ENCODE results near the gene CANT1. TPM values are rescaled to one million over a fixed set of nuclear protein-coding genes. Genes with fewer than 3 reads are reported as not detected.
A peak's percentile ranks its signal among the peaks of the same experiment; 100 is the strongest.

The CANT1 gene
- total and polyA plus RNA-seq, 2 of the 13 experiments (the other 11 are each of a cell fraction or from before 2014, with no cell fraction given), result 34.1 to 42.1 TPM

DNA sequence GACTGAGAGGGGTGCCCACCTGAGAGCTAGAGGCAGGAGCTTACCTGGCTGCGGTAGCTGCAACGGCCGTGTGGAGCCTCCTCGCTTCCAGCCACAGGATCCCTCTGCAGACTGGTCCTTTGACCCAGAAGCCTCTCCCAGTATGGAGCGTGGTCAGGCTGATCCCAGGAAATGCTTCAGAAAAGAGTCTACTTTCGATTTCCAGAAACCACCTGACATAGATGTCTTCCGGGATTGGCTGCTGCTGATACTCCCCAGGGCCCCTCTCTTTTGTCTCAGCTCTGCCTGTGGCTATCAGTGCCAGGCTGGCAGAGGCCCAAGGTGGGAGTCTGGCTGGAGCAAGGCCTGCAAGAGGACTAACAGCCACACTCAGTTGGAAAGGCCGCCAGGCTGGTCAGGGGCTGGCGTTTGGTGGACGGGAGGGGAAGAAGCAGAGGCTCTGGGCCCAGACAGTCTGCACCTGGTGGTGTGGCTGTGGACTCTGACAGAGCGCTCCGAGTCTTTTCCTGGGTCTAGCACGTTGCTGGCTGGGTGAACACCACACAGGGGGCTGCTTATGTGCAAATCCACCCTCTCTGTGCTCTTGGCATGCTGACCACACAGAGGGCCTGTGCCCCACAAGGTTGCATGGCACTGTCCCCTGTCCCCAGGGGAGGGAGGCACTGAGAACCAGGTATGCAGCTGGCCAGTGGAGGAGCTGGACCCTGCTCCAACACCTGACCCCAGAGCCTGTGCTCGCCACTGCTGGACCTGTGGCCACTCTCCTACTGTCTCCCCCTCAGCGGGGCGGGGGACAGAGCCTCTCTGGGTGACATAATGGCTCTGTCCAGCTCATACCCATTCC lies 29.6 kb downstream of the CANT1 start, which contains the start of gene LGALS3BP (continued):
- TF ChIP-seq PITX1 (CRISPR knock-in tag; IDR thresholded peaks at IDR 0.05) (peak; percentile 49; the same call in 1 of the 2 replicates), SMAD1 (CRISPR knock-in tag; IDR thresholded peaks at IDR 0.05; ENCODE audit: borderline replicate concordance, low read depth) (peak; percentile 83), RFX1 (IDR thresholded peaks at IDR 0.05) (no peak), LCORL (IDR thresholded peaks at IDR 0.05) (no peak), LCORL (CRISPR knock-in tag; IDR thresholded peaks at IDR 0.05) (peak; percentile 86), ZNF652 (CRISPR knock-in tag; IDR thresholded peaks at IDR 0.05; ENCODE audit: borderline replicate concordance, low read depth) (no peak; the same call in 1 of the 2 replicates), ZNF33A (CRISPR knock-in tag; IDR thresholded peaks at IDR 0.05; ENCODE audit: borderline replicate concordance) (no peak), SCMH1 (CRISPR knock-in tag; IDR thresholded peaks at IDR 0.05; ENCODE audit: borderline replicate concordance) (no peak), TBX3 (IDR thresholded peaks at IDR 0.05; ENCODE audit: borderline replicate concordance) (no peak), RFXANK (CRISPR knock-in tag; IDR thresholded peaks at IDR 0.05) (peak; percentile 89), HNF4A (CRISPR knock-in tag; IDR thresholded peaks at IDR 0.05) (peak; percentile 16), ZNF34 (CRISPR knock-in tag; IDR thresholded peaks at IDR 0.05; ENCODE audit: borderline replicate concordance) (no peak), NCOR1 (IDR thresholded peaks at IDR 0.05; ENCODE audit: borderline replicate concordance, low read length) (peak; percentile 21; the same call in 1 of the 2 replicates), ZNF512 (CRISPR knock-in tag; IDR thresholded peaks at IDR 0.05) (no peak), KMT2B (CRISPR knock-in tag; IDR thresholded peaks at IDR 0.05) (peak; percentile 76), RBAK (CRISPR knock-in tag; IDR thresholded peaks at IDR 0.05) (0 out of 2 replicates have a peak, but pooled peaks have one; percentile 57), PAWR (CRISPR knock-in tag; IDR thresholded peaks at IDR 0.05; ENCODE audit: borderline replicate concordance) (no peak), ZNF772 (CRISPR knock-in tag; IDR thresholded peaks at IDR 0.05) (peak; percentile 62; the same call in 1 of the 2 replicates), NFKB2 (CRISPR knock-in tag; IDR thresholded peaks at IDR 0.05; ENCODE audit: borderline replicate concordance) (peak; percentile 35; the same call in 1 of the 2 replicates), SOX5 (CRISPR knock-in tag; IDR thresholded peaks at IDR 0.05; ENCODE audit: borderline replicate concordance) (peak; percentile 65; the same call in 1 of the 2 replicates), TRIM24 (CRISPR knock-in tag; IDR thresholded peaks at IDR 0.05) (no peak), ZNF468 (CRISPR knock-in tag; IDR thresholded peaks at IDR 0.05) (0 out of 2 replicates have a peak, but pooled peaks have one; percentile 75), ZNF879 (CRISPR knock-in tag; IDR thresholded peaks at IDR 0.05) (no peak), STAT5B (CRISPR knock-in tag; IDR thresholded peaks at IDR 0.05) (peak; percentile 86; the same call in 1 of the 2 replicates), ZNF24 (IDR thresholded peaks at IDR 0.05) (no peak), ATM (IDR thresholded peaks at IDR 0.05; ENCODE audit: borderline replicate concordance) (no peak), NFE2L2 (IDR thresholded peaks at IDR 0.05; ENCODE audit: low read length) (no peak)
- TF ChIP-seq, protein P1, sequence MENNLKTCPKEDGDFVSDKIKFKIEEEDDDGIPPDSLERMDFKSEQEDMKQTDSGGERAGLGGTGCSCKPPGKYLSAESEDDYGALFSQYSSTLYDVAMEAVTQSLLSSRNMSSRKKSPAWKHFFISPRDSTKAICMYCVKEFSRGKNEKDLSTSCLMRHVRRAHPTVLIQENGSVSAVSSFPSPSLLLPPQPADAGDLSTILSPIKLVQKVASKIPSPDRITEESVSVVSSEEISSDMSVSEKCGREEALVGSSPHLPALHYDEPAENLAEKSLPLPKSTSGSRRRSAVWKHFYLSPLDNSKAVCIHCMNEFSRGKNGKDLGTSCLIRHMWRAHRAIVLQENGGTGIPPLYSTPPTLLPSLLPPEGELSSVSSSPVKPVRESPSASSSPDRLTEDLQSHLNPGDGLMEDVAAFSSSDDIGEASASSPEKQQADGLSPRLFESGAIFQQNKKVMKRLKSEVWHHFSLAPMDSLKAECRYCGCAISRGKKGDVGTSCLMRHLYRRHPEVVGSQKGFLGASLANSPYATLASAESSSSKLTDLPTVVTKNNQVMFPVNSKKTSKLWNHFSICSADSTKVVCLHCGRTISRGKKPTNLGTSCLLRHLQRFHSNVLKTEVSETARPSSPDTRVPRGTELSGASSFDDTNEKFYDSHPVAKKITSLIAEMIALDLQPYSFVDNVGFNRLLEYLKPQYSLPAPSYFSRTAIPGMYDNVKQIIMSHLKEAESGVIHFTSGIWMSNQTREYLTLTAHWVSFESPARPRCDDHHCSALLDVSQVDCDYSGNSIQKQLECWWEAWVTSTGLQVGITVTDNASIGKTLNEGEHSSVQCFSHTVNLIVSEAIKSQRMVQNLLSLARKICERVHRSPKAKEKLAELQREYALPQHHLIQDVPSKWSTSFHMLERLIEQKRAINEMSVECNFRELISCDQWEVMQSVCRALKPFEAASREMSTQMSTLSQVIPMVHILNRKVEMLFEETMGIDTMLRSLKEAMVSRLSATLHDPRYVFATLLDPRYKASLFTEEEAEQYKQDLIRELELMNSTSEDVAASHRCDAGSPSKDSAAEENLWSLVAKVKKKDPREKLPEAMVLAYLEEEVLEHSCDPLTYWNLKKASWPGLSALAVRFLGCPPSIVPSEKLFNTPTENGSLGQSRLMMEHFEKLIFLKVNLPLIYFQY (CRISPR knock-in tag; IDR thresholded peaks at IDR 0.05; ENCODE audit: borderline replicate concordance), result peak; percentile 74
